HFFc6 (cell line): Measurements from ENCODE around the gene GSG1L. TPM values are rescaled to one million over a fixed set of nuclear protein-coding genes. Genes with fewer than 3 reads are reported as not detected.

Experiments
- DNase-seq: peaks from one replicate; pipeline ENCODE4 v3.0.0-alpha.2; 2018
- H3K27ac Mint-ChIP-seq: 2 replicates; pipeline ENCODE4 v1.8.0; 2020; ENCODE audit warnings: mild to moderate bottlenecking, mixed read lengths
- H3K27me3 Mint-ChIP-seq: 2 replicates; pipeline ENCODE4 v1.8.0; 2021; ENCODE audit warnings: mild to moderate bottlenecking, moderate library complexity, mixed read lengths; ENCODE audit not compliant: insufficient read depth
- H3K36me3 Mint-ChIP-seq: 2 replicates; pipeline ENCODE4 v1.8.0; 2021; ENCODE audit warnings: low read depth, mixed read lengths
- H3K4me1 Mint-ChIP-seq: 2 replicates; pipeline ENCODE4 v1.8.0; 2020; ENCODE audit warnings: low read depth, mixed read lengths
- H3K4me3 Mint-ChIP-seq: 2 replicates; pipeline ENCODE4 v1.8.0; 2020; ENCODE audit warnings: mild to moderate bottlenecking, moderate library complexity, mixed read lengths
- H3K9me3 Mint-ChIP-seq: 2 replicates; pipeline ENCODE4 v1.8.0; 2020; ENCODE audit warnings: mild to moderate bottlenecking, mixed read lengths
- total RNA-seq, 6 experiments: library from RNA; stranded (reverse); fragmentation: NEBNext Ultra II Directional; extraction: Animal tissue kit (Norgen Biotek cat#: 25700); gene quantifications; 2 replicates in 1 of 6; 3 replicates in 5 of 6; pipeline ENCODE4 v1.2.3, GENCODE V29; 2021
- TF ChIP-seq, protein P1 (sequence below): fragments of 200-600 bp; sonication (generic); IDR thresholded peaks from 2 replicates; pipeline ENCODE4 v1.5.0; 2021; ENCODE audit warnings: antibody characterized with exemption, mild to moderate bottlenecking

Gene GSG1L
- total RNA-seq, 6 experiments from 2014 or later: not detected

DNA sequence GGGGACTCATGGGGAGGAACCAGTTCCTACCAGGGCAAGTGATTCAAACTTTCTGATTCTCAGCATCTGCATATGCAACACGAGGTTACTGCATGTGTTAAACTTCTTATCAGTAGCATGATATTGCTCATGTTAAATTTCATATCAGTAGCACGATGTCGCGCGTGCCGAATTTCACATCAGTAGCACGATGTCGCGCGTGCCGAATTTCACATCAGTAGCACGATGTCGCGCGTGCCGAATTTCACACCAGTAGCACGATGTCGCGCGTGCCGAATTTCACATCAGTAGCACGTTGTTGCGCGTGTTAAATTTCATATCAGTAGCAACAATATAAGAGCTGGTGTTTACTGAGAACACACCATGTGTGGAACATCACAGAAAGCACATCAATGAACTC is 221.6 kb downstream of the GSG1L start:
- Mint-ChIP-seq H3K36me3 (no peaks in the 10 kb centered on the region), H3K4me3 (no peak overlapping the region), H3K27me3 (peaks cover 35% of the 10 kb centered on the region), H3K4me1 (peaks cover 8% of the 10 kb centered on the region), H3K9me3 (peaks cover 5% of the 10 kb centered on the region), H3K27ac (no peak overlapping the region)
- TF ChIP-seq, protein P1, sequence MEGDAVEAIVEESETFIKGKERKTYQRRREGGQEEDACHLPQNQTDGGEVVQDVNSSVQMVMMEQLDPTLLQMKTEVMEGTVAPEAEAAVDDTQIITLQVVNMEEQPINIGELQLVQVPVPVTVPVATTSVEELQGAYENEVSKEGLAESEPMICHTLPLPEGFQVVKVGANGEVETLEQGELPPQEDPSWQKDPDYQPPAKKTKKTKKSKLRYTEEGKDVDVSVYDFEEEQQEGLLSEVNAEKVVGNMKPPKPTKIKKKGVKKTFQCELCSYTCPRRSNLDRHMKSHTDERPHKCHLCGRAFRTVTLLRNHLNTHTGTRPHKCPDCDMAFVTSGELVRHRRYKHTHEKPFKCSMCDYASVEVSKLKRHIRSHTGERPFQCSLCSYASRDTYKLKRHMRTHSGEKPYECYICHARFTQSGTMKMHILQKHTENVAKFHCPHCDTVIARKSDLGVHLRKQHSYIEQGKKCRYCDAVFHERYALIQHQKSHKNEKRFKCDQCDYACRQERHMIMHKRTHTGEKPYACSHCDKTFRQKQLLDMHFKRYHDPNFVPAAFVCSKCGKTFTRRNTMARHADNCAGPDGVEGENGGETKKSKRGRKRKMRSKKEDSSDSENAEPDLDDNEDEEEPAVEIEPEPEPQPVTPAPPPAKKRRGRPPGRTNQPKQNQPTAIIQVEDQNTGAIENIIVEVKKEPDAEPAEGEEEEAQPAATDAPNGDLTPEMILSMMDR: no peak
- DNase-seq: no peak

DNA sequence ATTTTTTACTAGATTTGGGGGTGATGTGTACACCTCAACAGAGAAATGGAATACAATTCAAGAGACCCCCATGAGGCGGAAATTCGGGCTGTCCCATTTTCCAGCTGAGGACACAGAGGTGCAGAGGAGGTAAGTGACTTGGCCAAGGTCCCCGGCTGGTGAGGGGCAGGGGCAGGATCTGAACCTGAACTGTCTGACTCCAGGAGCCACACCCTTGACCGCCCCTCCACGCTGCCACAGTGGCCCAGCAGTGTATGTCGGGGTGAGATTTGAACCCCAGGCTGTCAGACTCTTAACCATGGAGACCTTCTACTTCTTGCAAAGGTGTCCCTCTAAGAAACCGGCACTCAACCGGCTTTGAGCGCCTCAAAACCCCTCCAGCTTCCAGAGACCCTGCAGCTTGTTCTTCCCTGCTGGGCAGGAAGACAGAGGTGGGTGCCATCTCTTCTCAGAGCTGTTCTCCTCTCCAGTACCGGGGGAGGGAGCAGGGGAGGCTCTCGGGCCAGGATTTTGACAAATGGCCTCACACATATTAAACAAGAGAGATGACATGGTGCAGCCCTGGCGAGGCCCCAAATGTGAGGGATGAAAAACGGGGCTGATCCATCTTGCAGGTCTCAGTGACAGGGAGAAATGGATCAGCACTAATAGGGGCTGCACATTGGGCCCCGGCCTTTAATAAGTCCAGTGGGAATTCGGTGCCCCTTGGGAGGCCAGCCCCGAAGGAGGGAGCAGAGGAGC is 222.3 kb downstream of the GSG1L start:
- Mint-ChIP-seq H3K27me3 (peaks cover 41% of the 10 kb centered on the region), H3K4me3 (no peak overlapping the region), H3K27ac (no peak overlapping the region), H3K36me3 (no peaks in the 10 kb centered on the region; the same call in 1 of the 2 replicates), H3K9me3 (peaks cover 4% of the 10 kb centered on the region), H3K4me1 (peaks cover 7% of the 10 kb centered on the region; the same call in 1 of the 2 replicates)
- TF ChIP-seq, protein P1: no peak
- no peak for DNase-seq

DNA sequence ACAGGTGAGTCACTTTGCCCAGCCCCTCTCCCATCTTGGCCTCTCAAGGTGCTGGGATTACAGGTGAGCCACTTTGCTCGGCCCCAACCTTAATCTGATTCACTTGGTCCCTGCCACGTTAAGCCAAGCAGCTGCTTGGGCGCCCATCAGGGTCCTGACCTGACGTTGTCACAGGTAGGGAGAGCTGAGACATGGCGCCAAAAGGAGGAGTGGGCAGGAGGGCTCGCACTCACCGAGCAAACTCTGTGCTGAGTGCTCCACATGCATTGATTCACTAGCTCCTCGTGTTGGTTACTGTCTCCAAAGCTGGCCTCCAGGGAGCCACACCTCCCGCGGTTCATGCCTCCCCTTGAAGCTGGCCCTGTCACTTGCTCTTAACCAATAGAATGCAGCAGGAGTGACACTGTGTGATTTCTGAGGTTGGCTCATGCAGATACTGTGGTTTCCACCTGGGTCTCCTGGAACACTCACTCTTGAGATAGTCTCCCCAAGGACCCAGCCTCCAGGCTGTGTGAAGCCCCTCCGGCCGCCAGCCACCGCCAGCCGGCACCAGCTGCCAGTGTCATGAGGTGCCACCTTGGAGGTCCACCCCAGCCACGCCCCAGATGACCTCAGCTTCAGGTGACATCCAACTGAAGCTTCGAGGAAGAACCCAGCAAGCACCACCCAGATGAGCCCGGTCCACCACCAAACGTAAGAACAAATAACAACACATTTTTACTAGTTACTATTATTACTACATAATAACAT is 223.0 kb downstream of the GSG1L start:
- TF ChIP-seq, protein P1: no peak
- H3K27ac Mint-ChIP-seq: no peak overlapping the region
- H3K9me3 Mint-ChIP-seq: no peaks in the 10 kb centered on the region
- H3K36me3 Mint-ChIP-seq: no peaks in the 10 kb centered on the region; the same call in 1 of the 2 replicates
- no peak for DNase-seq
- H3K27me3 Mint-ChIP-seq: peaks cover 43% of the 10 kb centered on the region
- H3K4me3 Mint-ChIP-seq: no peak overlapping the region
- H3K4me1 Mint-ChIP-seq: peaks cover 7% of the 10 kb centered on the region; the same call in 1 of the 2 replicates

- DNase-seq: peak; percentile 39
- no peaks in the 10 kb centered on the region for H3K9me3 Mint-ChIP-seq
- H3K4me3 Mint-ChIP-seq: no peak overlapping the region
- peaks cover 7% of the 10 kb centered on the region; the same call in 1 of the 2 replicates for H3K4me1 Mint-ChIP-seq
- peaks cover 43% of the 10 kb centered on the region for H3K27me3 Mint-ChIP-seq
- H3K27ac Mint-ChIP-seq: no peak overlapping the region
- no peaks in the 10 kb centered on the region; the same call in 1 of the 2 replicates for H3K36me3 Mint-ChIP-seq
- TF ChIP-seq, protein P1: no peak
Observed at GRCh38 chr16:27839419-27839818, 224.1 kb downstream of the GSG1L start.

DNA sequence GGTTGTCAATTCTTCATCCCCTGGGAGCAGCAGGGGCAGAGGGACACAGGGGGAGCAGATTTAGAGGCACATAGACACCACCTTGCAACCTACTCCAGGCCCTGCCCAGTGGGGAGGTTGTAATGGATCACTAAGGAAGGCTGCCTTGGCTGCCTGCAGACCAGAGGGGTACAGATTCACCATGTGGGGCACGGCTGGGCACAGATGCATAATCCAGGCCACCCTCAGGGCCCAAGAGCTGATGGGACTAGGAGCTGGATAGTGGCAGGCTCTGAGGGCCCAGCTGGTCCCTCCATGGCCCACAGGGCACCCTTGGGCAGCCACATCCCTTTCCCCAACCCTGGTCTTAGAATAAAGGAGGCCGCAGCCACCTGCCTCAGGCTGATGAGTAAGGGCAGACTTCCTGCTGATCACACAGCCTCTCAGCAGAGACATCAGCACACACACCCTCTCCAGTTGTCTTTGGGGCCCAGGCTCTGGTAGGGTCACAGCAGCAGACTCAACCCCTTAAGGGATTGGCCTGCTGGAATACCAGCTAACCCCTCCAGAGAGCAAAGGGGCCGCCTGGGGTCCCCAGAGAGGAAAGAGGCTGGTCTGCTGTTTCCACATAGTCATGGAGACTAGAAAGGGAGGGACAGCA is 224.9 kb downstream of the GSG1L start:
- no peak overlapping the region for H3K27ac Mint-ChIP-seq
- H3K27me3 Mint-ChIP-seq: peaks cover 35% of the 10 kb centered on the region
- TF ChIP-seq, protein P1: no peak
- H3K36me3 Mint-ChIP-seq: no peaks in the 10 kb centered on the region; the same call in 1 of the 2 replicates
- peaks cover 7% of the 10 kb centered on the region; the same call in 1 of the 2 replicates for H3K4me1 Mint-ChIP-seq
- no peaks in the 10 kb centered on the region for H3K9me3 Mint-ChIP-seq
- no peak overlapping the region for H3K4me3 Mint-ChIP-seq
- DNase-seq: no peak
